ENCODE data around the gene STXBP5. TPM values are rescaled to one million over a fixed set of nuclear protein-coding genes. Genes with fewer than 3 reads are reported as not detected.

The STXBP5 gene
- total and polyA plus RNA-seq, 9 of the 15 experiments (the other 6 are each of a cell fraction or from before 2014, with no cell fraction given) = 23.3 to 172 (median 71.5) TPM

DNA sequence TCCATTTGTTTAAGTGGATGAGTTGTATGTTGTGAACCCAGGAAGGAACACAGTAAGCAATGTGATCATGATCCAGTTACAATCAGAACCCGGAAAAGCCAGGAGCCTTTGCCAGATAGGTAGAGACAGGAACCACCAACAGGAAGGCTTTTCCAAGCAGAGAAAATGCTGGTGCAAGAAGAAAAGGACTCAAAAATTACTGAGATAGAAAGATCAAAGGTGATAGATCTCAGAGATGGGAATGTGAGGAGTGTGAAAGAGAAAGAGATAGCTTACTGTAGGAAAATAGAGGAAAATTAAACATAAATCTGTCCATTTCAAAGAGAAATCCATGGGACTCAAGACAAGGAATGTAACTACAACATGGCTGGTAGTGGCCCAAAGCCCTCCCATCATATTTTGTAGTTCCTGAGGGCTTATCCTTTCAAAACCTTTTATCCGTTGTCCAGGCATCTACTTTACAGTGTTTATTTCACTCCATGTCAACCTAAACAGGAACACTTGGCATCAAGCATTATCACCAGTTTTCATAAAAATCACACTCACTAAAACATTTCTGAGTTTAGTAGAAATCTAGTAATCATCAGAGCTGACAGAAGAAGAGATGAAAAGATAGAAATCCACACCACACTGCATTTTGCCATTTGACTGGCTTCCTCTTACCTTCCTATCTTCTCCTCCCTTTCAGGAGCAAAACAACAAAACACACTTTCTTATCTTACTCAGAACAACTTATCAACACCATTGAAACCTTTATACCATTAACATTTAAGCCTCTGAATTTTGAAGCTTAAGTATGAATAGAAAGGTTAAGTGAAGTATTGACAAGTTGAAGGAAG is 44.5 kb upstream of the STXBP5 start (continued):
- TF ChIP-seq, protein P1, sequence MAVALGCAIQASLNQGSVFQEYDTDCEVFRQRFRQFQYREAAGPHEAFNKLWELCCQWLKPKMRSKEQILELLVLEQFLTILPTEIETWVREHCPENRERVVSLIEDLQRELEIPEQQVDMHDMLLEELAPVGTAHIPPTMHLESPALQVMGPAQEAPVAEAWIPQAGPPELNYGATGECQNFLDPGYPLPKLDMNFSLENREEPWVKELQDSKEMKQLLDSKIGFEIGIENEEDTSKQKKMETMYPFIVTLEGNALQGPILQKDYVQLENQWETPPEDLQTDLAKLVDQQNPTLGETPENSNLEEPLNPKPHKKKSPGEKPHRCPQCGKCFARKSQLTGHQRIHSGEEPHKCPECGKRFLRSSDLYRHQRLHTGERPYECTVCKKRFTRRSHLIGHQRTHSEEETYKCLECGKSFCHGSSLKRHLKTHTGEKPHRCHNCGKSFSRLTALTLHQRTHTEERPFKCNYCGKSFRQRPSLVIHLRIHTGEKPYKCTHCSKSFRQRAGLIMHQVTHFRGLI (CRISPR knock-in tag; IDR thresholded peaks at IDR 0.05) = no peak
- TF ChIP-seq XRCC4 (IDR thresholded peaks at IDR 0.05; ENCODE audit: extremely low read depth, insufficient read depth, insufficient read length) (no peak), SETDB1 (IDR thresholded peaks at IDR 0.05; ENCODE audit: low read length) (no peak), FOXJ3 (CRISPR knock-in tag; IDR thresholded peaks at IDR 0.05) (no peak), JUND (IDR thresholded peaks at IDR 0.05; ENCODE audit: borderline replicate concordance, low read depth, low read length) (no peak; the same call in 1 of the 2 replicates), JUND (tag; IDR thresholded peaks at IDR 0.05; ENCODE audit: borderline replicate concordance, low read depth, low read length) (no peak; the same call in 2 of the 3 replicates), CREB1 (IDR thresholded peaks at IDR 0.05) (no peak), CREB1 (CRISPR knock-in tag; IDR thresholded peaks at IDR 0.05) (no peak), NCOA2 (IDR thresholded peaks at IDR 0.05; ENCODE audit: partially characterized antibody in 2 of 2) (no peak), CEBPG (CRISPR knock-in tag; IDR thresholded peaks at IDR 0.05) (no peak), CEBPG (tag; conservative IDR thresholded peaks at IDR 0.05 in 1 of 2, IDR thresholded peaks at IDR 0.05 in 1 of 2) (no peak), KDM4B (IDR thresholded peaks at IDR 0.05; ENCODE audit: borderline replicate concordance in 2 of 2, low read depth in 1 of 2) (no peak), ZFP36 (IDR thresholded peaks at IDR 0.05; ENCODE audit: low read depth, low read length, partially characterized antibody) (no peak), SPI1 (IDR thresholded peaks at IDR 0.05; ENCODE audit: borderline replicate concordance, low read depth, low read length) (peak; percentile 34; the same call in 1 of the 2 replicates), NFIC (IDR thresholded peaks at IDR 0.05) (no peak), DIDO1 (tag; IDR thresholded peaks at IDR 0.05; ENCODE audit: low read depth) (no peak), CBX5 (IDR thresholded peaks at IDR 0.05; ENCODE audit: borderline replicate concordance, low read depth) (no peak), ZNF12 (CRISPR knock-in tag; IDR thresholded peaks at IDR 0.05) (no peak), ZKSCAN3 (CRISPR knock-in tag; IDR thresholded peaks at IDR 0.05) (no peak), CBX3 (IDR thresholded peaks at IDR 0.05; ENCODE audit: borderline replicate concordance in 1 of 2, low read length in 2 of 2) (no peak), RNF2 (IDR thresholded peaks at IDR 0.05) (peak; percentile 80; the same call in 1 of the 2 replicates), NR2C1 (IDR thresholded peaks at IDR 0.05) (0 out of 2 replicates have a peak, but pooled peaks have one; percentile 13), NR2C1 (tag; IDR thresholded peaks at IDR 0.05) (no peak), EHMT2 (IDR thresholded peaks at IDR 0.05) (peak; percentile 64; the same call in 1 of the 2 replicates)
- TF ChIP-seq, protein P2, sequence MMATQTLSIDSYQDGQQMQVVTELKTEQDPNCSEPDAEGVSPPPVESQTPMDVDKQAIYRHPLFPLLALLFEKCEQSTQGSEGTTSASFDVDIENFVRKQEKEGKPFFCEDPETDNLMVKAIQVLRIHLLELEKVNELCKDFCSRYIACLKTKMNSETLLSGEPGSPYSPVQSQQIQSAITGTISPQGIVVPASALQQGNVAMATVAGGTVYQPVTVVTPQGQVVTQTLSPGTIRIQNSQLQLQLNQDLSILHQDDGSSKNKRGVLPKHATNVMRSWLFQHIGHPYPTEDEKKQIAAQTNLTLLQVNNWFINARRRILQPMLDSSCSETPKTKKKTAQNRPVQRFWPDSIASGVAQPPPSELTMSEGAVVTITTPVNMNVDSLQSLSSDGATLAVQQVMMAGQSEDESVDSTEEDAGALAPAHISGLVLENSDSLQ (IDR thresholded peaks at IDR 0.05) = peak; percentile 75
- TF ChIP-seq, protein P3, sequence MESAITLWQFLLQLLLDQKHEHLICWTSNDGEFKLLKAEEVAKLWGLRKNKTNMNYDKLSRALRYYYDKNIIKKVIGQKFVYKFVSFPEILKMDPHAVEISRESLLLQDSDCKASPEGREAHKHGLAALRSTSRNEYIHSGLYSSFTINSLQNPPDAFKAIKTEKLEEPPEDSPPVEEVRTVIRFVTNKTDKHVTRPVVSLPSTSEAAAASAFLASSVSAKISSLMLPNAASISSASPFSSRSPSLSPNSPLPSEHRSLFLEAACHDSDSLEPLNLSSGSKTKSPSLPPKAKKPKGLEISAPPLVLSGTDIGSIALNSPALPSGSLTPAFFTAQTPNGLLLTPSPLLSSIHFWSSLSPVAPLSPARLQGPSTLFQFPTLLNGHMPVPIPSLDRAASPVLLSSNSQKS (CRISPR knock-in tag; IDR thresholded peaks at IDR 0.05) = no peak

All from K562 (cell line).